H1 (cell line): Measurements from ENCODE around the gene ATP11A. TPM values are rescaled to one million over a fixed set of nuclear protein-coding genes. Genes with fewer than 3 reads are reported as not detected.

Experiments used
- CHD2 ChIP-seq: IDR thresholded peaks from 2 replicates; pipeline ENCODE4 v1.6.1; 2012; ENCODE audit warnings: low read length, improper control_type of control experiment
- SIN3A ChIP-seq, 2 experiments: IDR thresholded peaks in 1 of 2; conservative IDR thresholded peaks in 1 of 2; 2 replicates each; pipeline ENCODE4 v1.6.1; 2011 to 2012; ENCODE audit warnings: low read length in 2 of 2, improper control_type of control experiment in 1 of 2, low read depth in 1 of 2, mild to moderate bottlenecking in 1 of 2
- polyA plus RNA-seq, 7 experiments: library from polyadenylated mRNA; depleted of rRNA in 3 of 7; stranded (reverse) in 5 of 7; unstranded in 2 of 7; fragments of >200 nt in 5 of 7; fragments of 200-250 nt in 2 of 7; gene quantifications; 1 replicate in 5 of 7; 2 replicates in 1 of 7; 4 replicates in 1 of 7; pipeline versions ENCODE4 v1.2.1 to v1.2.3, GENCODE V29; 2011 to 2013; ENCODE audit warnings: missing spikeins in 2 of 7, mixed read lengths in 2 of 7
- total RNA-seq: library from RNA; stranded (reverse); fragmentation: NEBNext Ultra II Directional; extraction: Animal tissue kit (Norgen Biotek cat#: 25700); gene quantifications from 2 replicates; pipeline ENCODE4 v1.2.1, GENCODE V29; 2021

The ATP11A gene
- total and polyA plus RNA-seq, 2 of the 8 experiments (the other 6 are each of a cell fraction or from before 2014, with no cell fraction given), result 28.8 to 72.9 TPM

DNA sequence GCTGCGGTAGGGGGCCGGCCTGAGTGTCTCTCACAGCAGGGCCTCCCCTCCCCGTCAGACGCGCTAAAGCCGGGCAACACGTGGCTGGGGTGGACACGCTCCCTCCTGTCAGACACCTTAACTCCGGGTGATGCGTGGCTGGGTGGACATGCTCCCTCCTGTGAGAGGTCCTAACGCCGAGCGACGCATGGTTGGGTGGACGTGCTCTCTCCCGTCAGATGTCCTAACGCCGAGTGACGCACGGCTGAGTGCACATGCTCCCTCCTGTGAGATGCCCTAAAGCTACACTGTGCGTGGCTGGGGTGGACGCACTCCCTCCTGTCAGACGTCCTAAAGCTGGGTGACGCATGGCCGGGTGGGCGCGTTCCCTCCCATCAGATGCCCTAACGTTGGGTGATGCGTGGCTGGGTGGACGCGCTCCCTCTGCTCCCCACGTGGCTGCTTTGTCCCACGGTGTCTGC is 153.1 kb downstream of the ATP11A start (continued):
- TF ChIP-seq CHD2, result no peak
- TF ChIP-seq SIN3A (conservative IDR thresholded peaks at IDR 0.05 in 1 of 2, IDR thresholded peaks at IDR 0.05 in 1 of 2; ENCODE audit: low read depth in 1 of 2, low read length in 2 of 2), result no peak
- TF ChIP-seq, all 59 proteins: peak for 0
